LoVo (cell line): ENCODE results near the gene ARRB1.
A peak's percentile ranks its signal among the peaks of the same experiment; 100 is the strongest.

Experiments
- DNase-seq: peaks from one replicate; pipeline ENCODE4 v3.0.0-alpha.2; 2016; ENCODE audit warnings: low spot score

Gene ARRB1

GRCh38 chr11:75219869-75220268, 131.6 kb downstream of the ARRB1 start:
- DNase-seq = no peak

- DNase-seq = no peak
Observed at GRCh38 chr11:75214843-75215242, 136.6 kb downstream of the ARRB1 start.

- peak; percentile 74 for DNase-seq
Observed at GRCh38 chr11:75214411-75214821, 137.0 kb downstream of the ARRB1 start.
